B cell (primary cell): ENCODE results near the gene NPAS3. TPM values are rescaled to one million over a fixed set of nuclear protein-coding genes. Genes with fewer than 3 reads are reported as not detected.

Experiments used
- ATAC-seq: fragments of 200-7000 bp; cut with Tn5 transposase; one replicate; pipeline ENCODE4 v1.10.0; 2021; ENCODE audit warnings: low read depth, mild to moderate bottlenecking, moderate number of reproducible peaks, moderate library complexity
- CTCF ChIA-PET: fragments of 350-600 bp; sonication (Branson Sonifier 250); formaldehyde crosslinking; loops from one replicate; lab custom pipeline; 2021; ENCODE audit warnings: antibody characterized with exemption, inconsistent platforms; lab: Charles Lee
- POLR2A ChIA-PET: fragments of 350-600 bp; sonication (Branson Sonifier 250); formaldehyde crosslinking; loops from one replicate; lab custom pipeline; 2021; ENCODE audit warnings: antibody characterized with exemption; lab: Charles Lee
- DNase-seq: peaks from one replicate; pipeline ENCODE4 v3.0.0; 2013
- H2AFZ ChIP-seq: 2 replicates; pipeline ENCODE4 v1.6.1; 2012; ENCODE audit warnings: mild to moderate bottlenecking, low read depth, low read length; ENCODE audit not compliant: insufficient read depth, poor library complexity, severe bottlenecking
- H3K27ac ChIP-seq, 2 donors: 1 replicate in 1 of 2; 2 replicates in 1 of 2; pipeline ENCODE4 v1.5.1; 2012 to 2013; ENCODE audit warnings: low read length in 2 of 2, mild to moderate bottlenecking in 2 of 2, moderate library complexity in 1 of 2
- H3K27me3 ChIP-seq, 4 experiments: fragments of 200-600 bp in 1 of 4; sonication (generic) in 1 of 4; replicated peaks in 1 of 4; 1 replicate in 2 of 4; 2 replicates in 2 of 4; pipeline versions ENCODE4 v1.6.1 to v1.7.0; 2013 to 2016; ENCODE audit warnings: low read length in 3 of 4, mild to moderate bottlenecking in 2 of 4, mixed read lengths in 1 of 4, moderate library complexity in 1 of 4; ENCODE audit not compliant: insufficient read depth in 4 of 4, control insufficient read depth in 3 of 4; ENCODE audit errors: control extremely low read depth in 1 of 4
- H3K36me3 ChIP-seq, 2 experiments: replicated peaks in 1 of 2; 1 replicate in 1 of 2; 2 replicates in 1 of 2; pipeline versions ENCODE4 v1.6.1 to v1.7.1; 2013; ENCODE audit warnings: low read length in 1 of 2; ENCODE audit not compliant: insufficient read depth in 2 of 2, control insufficient read depth in 1 of 2; ENCODE audit errors: control extremely low read depth in 1 of 2, extremely low read depth in 1 of 2
- H3K4me1 ChIP-seq, 2 donors: fragments of 200-600 bp in 1 of 2; sonication (generic) in 1 of 2; 1 replicate in 1 of 2; 2 replicates in 1 of 2; pipeline versions ENCODE4 v1.5.1 to v1.6.1; 2013 to 2017; ENCODE audit warnings: low read length in 2 of 2; ENCODE audit not compliant: control insufficient read depth in 2 of 2, insufficient read depth in 2 of 2
- H3K4me2 ChIP-seq: replicated peaks from 2 replicates; pipeline ENCODE3; 2012; ENCODE audit warnings: mild to moderate bottlenecking, low read depth, low read length; ENCODE audit not compliant: poor library complexity, severe bottlenecking
- H3K4me3 ChIP-seq, 5 experiments: fragments of 200-600 bp in 1 of 5; sonication (generic) in 1 of 5; 1 replicate in 3 of 5; 2 replicates in 2 of 5; pipeline versions ENCODE4 v1.5.1 to v1.7.0; 2011 to 2016; ENCODE audit warnings: low read length in 4 of 5, mild to moderate bottlenecking in 4 of 5, low read depth in 2 of 5, control low read depth in 1 of 5, moderate library complexity in 1 of 5; ENCODE audit not compliant: insufficient read depth in 1 of 5; ENCODE audit errors: control extremely low read depth in 1 of 5, extremely low read depth in 1 of 5
- H3K79me2 ChIP-seq: fragments of 200-600 bp; sonication (generic); one replicate; pipeline ENCODE4 v1.6.0; 2016; ENCODE audit warnings: low read length; ENCODE audit not compliant: control insufficient read depth, insufficient read depth
- H3K9ac ChIP-seq: fragments of 200-600 bp; sonication (generic); 2 replicates; pipeline ENCODE4 v1.6.1; 2017; ENCODE audit warnings: mild to moderate bottlenecking, low read length, moderate library complexity
- H3K9me3 ChIP-seq, 3 donors: one replicate each; pipeline versions ENCODE4 v1.6.1 to v1.7.1; 2013; ENCODE audit warnings: low read length in 2 of 3; ENCODE audit not compliant: control insufficient read depth in 2 of 3, insufficient read depth in 1 of 3; ENCODE audit errors: control extremely low read depth in 1 of 3
- H4K20me1 ChIP-seq: 2 replicates; pipeline ENCODE4 v1.6.0; 2012; ENCODE audit warnings: mild to moderate bottlenecking, low read length; ENCODE audit not compliant: insufficient read depth, control insufficient read depth, poor library complexity, severe bottlenecking
- H3K27ac Mint-ChIP-seq: one replicate; pipeline ENCODE4 v1.8.0; 2021; ENCODE audit warnings: mixed read lengths
- H3K27me3 Mint-ChIP-seq: one replicate; pipeline ENCODE4 v1.8.0; 2021; ENCODE audit warnings: mixed read lengths
- H3K4me1 Mint-ChIP-seq: one replicate; pipeline ENCODE4 v1.8.0; 2021; ENCODE audit warnings: mixed read lengths
- H3K4me3 Mint-ChIP-seq: one replicate; pipeline ENCODE4 v1.8.0; 2021; ENCODE audit warnings: mixed read lengths
- H3K9me3 Mint-ChIP-seq: one replicate; pipeline ENCODE4 v1.8.0; 2022; ENCODE audit warnings: mixed read lengths; ENCODE audit not compliant: insufficient read depth
- CTCF ChIP-seq: fragments of 200-600 bp; IDR thresholded peaks from one replicate; pipeline ENCODE4 v1.8.0; 2022; ENCODE audit warnings: antibody characterized with exemption, mild to moderate bottlenecking
- EZH2 ChIP-seq: IDR thresholded peaks from 2 replicates; pipeline ENCODE4 v1.6.1; 2012; ENCODE audit warnings: borderline replicate concordance, low read depth, mild to moderate bottlenecking, moderate library complexity, low read length; ENCODE audit not compliant: insufficient read depth, poor library complexity, severe bottlenecking
- WGBS: methylation state at CpG from one replicate; pipeline ENCODE4 v1.1.5; 2013; ENCODE audit warnings: missing lambda C conversion rate; ENCODE audit not compliant: insufficient coverage; 5-methylcytosine and 5-hydroxymethylcytosine counted together
- intact Hi-C: fragments of 100-400 bp; cut with micrococcal nuclease; formaldehyde crosslinking; loops from one replicate; pipeline ENCODE4 v1.10.0; 2022
- polyA plus RNA-seq: library from polyadenylated mRNA; depleted of rRNA; stranded (reverse); fragments of >200 nt; gene quantifications from 2 replicates; pipeline ENCODE4 v1.2.3, GENCODE V29; 2012
- total RNA-seq, 2 donors: library from RNA; stranded (reverse); fragments of 120-200 nt in 1 of 2; gene quantifications; 1 replicate in 1 of 2; 2 replicates in 1 of 2; pipeline versions ENCODE4 v1.2.3 to v1.2.4, GENCODE V29; 2013 to 2022

NPAS3 gene
- total and polyA plus RNA-seq, 2 donors (not counting 1 experiment from before 2014, with no cell fraction given), result not detected

- Mint-ChIP-seq H3K27me3 (no peaks in the 10 kb centered on the region), H3K9me3 (no peaks in the 10 kb centered on the region), H3K4me1 (no peaks in the 10 kb centered on the region), H3K27ac (no peak overlapping the region), H3K4me3 (no peak overlapping the region)
- Histone ChIP-seq H3K36me3 (no peaks in the 10 kb centered on the region), H3K27ac (no peak overlapping the region), H3K79me2 (no peaks in the 10 kb centered on the region), H3K27me3 (no peaks in the 10 kb centered on the region), H3K4me1 (no peaks in the 10 kb centered on the region), H2AFZ (no peak overlapping the region), H3K9me3 (peaks cover 0 to 4% (median 0%) of the 10 kb centered on the region in 3 donors), H3K4me2 (no peak overlapping the region), H3K4me3 (no peak overlapping the region), H4K20me1 (no peaks in the 10 kb centered on the region), H3K9ac (no peak overlapping the region)
- DNase-seq (no peak), ATAC-seq (no peak)
- TF ChIP-seq CTCF (no peak), EZH2 (no peak)
- ChIA-PET CTCF (no interaction called here), POLR2A (no interaction called here)
- intact Hi-C loops, result no loop called here
- WGBS, result 100% methylated on average over 1 of the region's 4 CpGs
Observed at GRCh38 chr14:33668066-33668465, 729.4 kb downstream of the NPAS3 start.

- POLR2A ChIA-PET, result no interaction called here
- no peak for ATAC-seq
- H3K9me3 ChIP-seq, result peaks cover 0 to 4% (median 0%) of the 10 kb centered on the region in 3 donors
- H3K27me3 Mint-ChIP-seq, result no peaks in the 10 kb centered on the region
- no peak for DNase-seq
- no peak overlapping the region for H3K9ac ChIP-seq
- H3K4me1 ChIP-seq, result no peaks in the 10 kb centered on the region
- WGBS, result no CpG with 5 or more reads among the region's 2 CpGs
- H3K27me3 ChIP-seq, result no peaks in the 10 kb centered on the region
- TF ChIP-seq EZH2, result no peak
- TF ChIP-seq CTCF, result no peak
- CTCF ChIA-PET, result no interaction called here
- intact Hi-C loops, result no loop called here
- no peak overlapping the region for H2AFZ ChIP-seq
- no peak overlapping the region for H3K4me3 ChIP-seq
- H4K20me1 ChIP-seq, result no peaks in the 10 kb centered on the region
- H3K4me3 Mint-ChIP-seq, result no peak overlapping the region
- no peak overlapping the region for H3K27ac ChIP-seq
- H3K27ac Mint-ChIP-seq, result no peak overlapping the region
- H3K9me3 Mint-ChIP-seq, result no peaks in the 10 kb centered on the region
- no peaks in the 10 kb centered on the region for H3K4me1 Mint-ChIP-seq
- H3K79me2 ChIP-seq, result no peaks in the 10 kb centered on the region
- no peak overlapping the region for H3K4me2 ChIP-seq
- H3K36me3 ChIP-seq, result no peaks in the 10 kb centered on the region
Observed at GRCh38 chr14:33669111-33669510, 730.4 kb downstream of the NPAS3 start.
